ENCODE results near the gene LMBR1.
"Not testable (repeated sequence)": the region's sequence is repeated elsewhere in the genome, so short reads cannot be mapped to it uniquely, and the experiment has no call there.

DNA sequence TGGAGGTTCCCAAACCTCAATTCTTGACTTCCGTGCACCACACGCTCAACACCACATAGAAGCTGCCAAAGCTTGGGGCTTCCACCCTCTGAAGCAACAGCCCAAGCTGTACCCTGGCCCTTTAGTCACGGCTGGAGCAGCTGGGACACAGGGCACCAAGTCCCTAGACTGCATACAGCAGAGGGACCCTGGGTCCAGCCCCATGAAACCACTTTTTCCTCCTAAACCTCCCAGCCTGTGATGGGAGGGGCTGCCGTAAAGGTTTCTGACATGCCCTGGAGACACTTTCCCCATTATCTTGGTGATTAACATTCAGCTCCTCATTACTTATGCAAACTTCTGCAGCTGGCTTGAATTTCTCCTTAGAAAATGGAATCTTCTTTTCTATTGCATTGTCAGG, 194.5 kb downstream of the LMBR1 start:
- not testable (repeated sequence) for TF ChIP-seq CTCF (IDR thresholded peaks at IDR 0.05); EZH2 (IDR thresholded peaks at IDR 0.05; ENCODE audit: borderline replicate concordance, insufficient read depth, low read depth, low read length, poor library complexity, severe bottlenecking)
